Measurements from ENCODE around the gene CLCN1. TPM values are rescaled to one million over a fixed set of nuclear protein-coding genes. Genes with fewer than 3 reads are reported as not detected.

Gene CLCN1
- total and polyA plus RNA-seq, 2 of the 8 experiments (the other 6 are each of a cell fraction or from before 2014, with no cell fraction given): 0.36 to 0.41 TPM

DNA sequence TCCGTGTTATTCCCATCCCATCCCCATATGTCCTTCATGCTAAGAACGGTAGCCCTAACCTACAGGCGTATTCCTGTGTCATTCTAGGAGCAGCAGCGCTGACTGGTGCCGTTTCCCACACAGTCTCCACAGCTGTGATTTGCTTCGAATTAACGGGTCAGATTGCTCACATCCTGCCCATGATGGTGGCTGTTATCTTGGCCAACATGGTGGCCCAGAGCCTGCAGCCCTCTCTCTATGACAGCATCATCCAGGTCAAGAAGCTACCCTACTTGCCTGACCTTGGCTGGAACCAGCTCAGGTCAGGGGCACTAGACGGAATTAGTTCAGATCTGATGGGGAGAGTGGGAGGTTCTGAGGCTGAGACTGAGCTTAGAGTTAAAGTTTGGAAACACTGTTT lies 25.9 kb downstream of the CLCN1 start:
- H4K5ac ChIP-seq (ENCODE audit: insufficient read length, low read depth, low read length): no peak overlapping the region
- H2BK20ac ChIP-seq (ENCODE audit: low read length): no peak overlapping the region
- H3K79me1 ChIP-seq (ENCODE audit: low read depth, low read length): no peaks in the 10 kb centered on the region
- no peak overlapping the region for H2BK120ac ChIP-seq (replicated peaks; ENCODE audit: low read depth, low read length)
- no peak overlapping the region for H2AFZ ChIP-seq (ENCODE audit: low read length)
- H3K27ac ChIP-seq (ENCODE audit: low read depth, low read length): no peak overlapping the region
- no peak overlapping the region for H3K4me2 ChIP-seq (ENCODE audit: insufficient read depth in 1 of 2, low read depth in 2 of 2, low read length in 2 of 2)
- no peak overlapping the region for H3K56ac ChIP-seq (replicated peaks; ENCODE audit: insufficient read length, low read depth, low read length)
- CTCF ChIA-PET (ENCODE audit: partially characterized antibody): interaction anchor here (0.6 to 5.8 kb wide), 8 partner anchors 10 to 1007 kb away, joined by 3 to 50 read pairs (median 5); partner anchors contain the start of gene EPHA1
- H3K4ac ChIP-seq (replicated peaks; ENCODE audit: insufficient read length, low read depth, low read length): no peak overlapping the region
- no peaks in the 10 kb centered on the region for H3K9me3 ChIP-seq (ENCODE audit: insufficient read depth in 2 of 2, low read depth in 1 of 2, low read length in 1 of 2)
- no peak overlapping the region for H4K91ac ChIP-seq (replicated peaks; ENCODE audit: insufficient read length, low read length)
- H3K23ac ChIP-seq (ENCODE audit: insufficient read length): no peak overlapping the region
- POLR2A ChIA-PET (ENCODE audit: partially characterized antibody): no interaction called here
- DNase-seq (ENCODE audit: low read depth in 1 of 2, low spot score in 2 of 2): no peak
- H3K9ac ChIP-seq (replicated peaks in 1 of 4; ENCODE audit: extremely low read depth in 1 of 4, low read depth in 3 of 4, low read length in 3 of 4): no peak overlapping the region
- H3K79me2 ChIP-seq (ENCODE audit: control insufficient read depth in 1 of 2, insufficient read depth in 2 of 2, low read length in 2 of 2): no peaks in the 10 kb centered on the region
- no peak overlapping the region for H2BK15ac ChIP-seq (ENCODE audit: low read length)
- 91% methylated on average over 8 of the region's 8 CpGs; no CpG with 5 or more reads in 1 of the 2 experiments for WGBS, 2 experiments (ENCODE audit: extremely low coverage in 1 of 2, insufficient coverage in 1 of 2, insufficient read length in 1 of 2, insufficient replicate concordance in 2 of 2, low coverage in 1 of 2, low lambda C conversion rate in 2 of 2, missing lambda C conversion rate in 1 of 2)
- no peak for FAIRE-seq
- H2BK12ac ChIP-seq (ENCODE audit: low read depth, low read length): no peak overlapping the region
- H3K23me2 ChIP-seq (ENCODE audit: low read depth, low read length): no peaks in the 10 kb centered on the region; the same call in 1 of the 2 replicates
- no peak overlapping the region for H3K14ac ChIP-seq (ENCODE audit: insufficient read length)
- H2AK5ac ChIP-seq (ENCODE audit: low read depth, low read length): no peak overlapping the region
- no peak overlapping the region for H2BK5ac ChIP-seq (ENCODE audit: low read depth, low read length)
- H3K27me3 ChIP-seq (replicated peaks in 1 of 4; ENCODE audit: control insufficient read depth in 3 of 4, extremely low read depth in 1 of 4, insufficient read depth in 3 of 4, low read length in 3 of 4): peaks cover 0 to 3% (median 0%) of the 10 kb centered on the region in 4 experiments; a peak in 2 of 7 replicates
- H3K18ac ChIP-seq (ENCODE audit: extremely low read depth, low read length): no peak overlapping the region
- no peak overlapping the region for H3K4me3 ChIP-seq (ENCODE audit: extremely low read depth in 1 of 4, insufficient read depth in 2 of 4, low read depth in 3 of 4, low read length in 4 of 4)
- H4K8ac ChIP-seq (ENCODE audit: extremely low read depth, insufficient read depth, low read length): no peak overlapping the region
- H3K36me3 ChIP-seq (ENCODE audit: control insufficient read depth in 2 of 4, insufficient read depth in 4 of 4, low read length in 3 of 4): no peaks in the 10 kb centered on the region
- peaks cover 0 to 6% (median 3%) of the 10 kb centered on the region in 4 experiments; a peak in 3 of 7 replicates for H3K4me1 ChIP-seq (replicated peaks in 1 of 4; ENCODE audit: control insufficient read depth in 3 of 4, insufficient read depth in 4 of 4, low read length in 3 of 4)
- TF ChIP-seq GTF2F1 (IDR thresholded peaks at IDR 0.05; ENCODE audit: borderline replicate concordance, low read depth, low read length) (no peak), NANOG (IDR thresholded peaks at IDR 0.05; ENCODE audit: insufficient read depth, low read depth, low read length, poor library complexity, severe bottlenecking) (no peak), JUN (IDR thresholded peaks at IDR 0.05; ENCODE audit: low read depth, low read length) (no peak), CBX5 (IDR thresholded peaks at IDR 0.05; ENCODE audit: low read depth, low read length) (no peak), RBBP5 (IDR thresholded peaks at IDR 0.05; ENCODE audit: borderline replicate concordance, low read depth, low read length) (no peak), MAFK (IDR thresholded peaks at IDR 0.05; ENCODE audit: low read depth, low read length) (no peak), JUND (IDR thresholded peaks at IDR 0.05; ENCODE audit: low read length) (no peak), TAF1 (IDR thresholded peaks at IDR 0.05; ENCODE audit: low read depth, low read length) (no peak), HDAC2 (IDR thresholded peaks at IDR 0.05; ENCODE audit: borderline replicate concordance in 1 of 2, low read depth in 2 of 2, low read length in 2 of 2) (no peak)
- no peaks in the 10 kb centered on the region for H4K20me1 ChIP-seq (replicated peaks in 1 of 2; ENCODE audit: control insufficient read depth in 1 of 2, insufficient read depth in 2 of 2, low read length in 2 of 2)
